Stomach (tissue), 9 donors: ENCODE results near the gene RPL10A. TPM values are rescaled to one million over a fixed set of nuclear protein-coding genes. Genes with fewer than 3 reads are reported as not detected.
A peak's percentile ranks its signal among the peaks of the same experiment; 100 is the strongest.

Experiments used
- DNase-seq, 2 donors: peaks; one replicate each; pipeline versions ENCODE4 v3.0.0 to v3.0.0-alpha.2; 2013 to 2019
- H3K27ac ChIP-seq, 5 donors: fragments of 200-600 bp in 4 of 5; sonication (generic) in 4 of 5; one replicate each; pipeline ENCODE4 v1.5.1; 2013 to 2019; ENCODE audit warnings: mild to moderate bottlenecking in 1 of 5, moderate library complexity in 1 of 5
- H3K27me3 ChIP-seq, 3 donors: fragments of 200-600 bp; sonication (generic); one replicate each; pipeline ENCODE4 v1.5.1; 2017 to 2019; ENCODE audit warnings: mixed run types in 1 of 3
- H3K36me3 ChIP-seq, 4 donors: fragments of 200-600 bp; sonication (generic); 1 replicate in 3 of 4; 2 replicates in 1 of 4; pipeline ENCODE4 v1.5.1; 2016 to 2019
- H3K4me1 ChIP-seq, 4 donors: fragments of 200-600 bp; sonication (generic); one replicate each; pipeline ENCODE4 v1.5.1; 2016 to 2019
- H3K4me3 ChIP-seq, 4 donors: fragments of 200-600 bp; sonication (generic) in 3 of 4; one replicate each; pipeline ENCODE4 v1.5.1; 2016 to 2019; ENCODE audit warnings: mild to moderate bottlenecking in 1 of 4
- H3K9me3 ChIP-seq, 4 donors: fragments of 200-600 bp; sonication (generic); one replicate each; pipeline ENCODE4 v1.5.1; 2016 to 2019
- EP300 ChIP-seq: sonication (generic); formaldehyde crosslinking; IDR thresholded peaks from one replicate; pipeline ENCODE4 v1.6.1; 2017; ENCODE audit warnings: antibody characterized with exemption
- POLR2A ChIP-seq, 4 donors: fragments of 450-650 bp; IDR thresholded peaks; one replicate each; pipeline ENCODE4 v1.6.1; 2016; ENCODE audit warnings: antibody characterized with exemption in 4 of 4, control low read depth in 2 of 4, mild to moderate bottlenecking in 1 of 4, moderate library complexity in 1 of 4
- POLR2AphosphoS5 ChIP-seq, 3 donors: sonication (generic); formaldehyde crosslinking; IDR thresholded peaks; one replicate each; pipeline ENCODE4 v1.6.1; 2016; ENCODE audit warnings: antibody characterized with exemption in 3 of 3
- WGBS, 5 donors: extraction: QIAGEN DNeasy Blood & Tissue Kit in 3 of 5; methylation state at CpG; one replicate each; pipeline versions ENCODE4 v1.1.5 to v1.1.7; 2013 to 2018; 5-methylcytosine and 5-hydroxymethylcytosine counted together
- intact Hi-C: fragments of 100-400 bp; cut with DNase I; formaldehyde crosslinking; loops from one replicate; pipeline ENCODE4 v1.15.1; 2023; ENCODE audit warnings: low total_unique reads
- polyA plus RNA-seq, 3 donors: library from polyadenylated mRNA; stranded (reverse); fragments of 200-250 nt; gene quantifications; one replicate each; pipeline ENCODE4 v1.2.3, GENCODE V29; 2013
- total RNA-seq, 5 donors: library from RNA; depleted of rRNA; stranded (reverse); fragments of >200 nt; gene quantifications; one replicate each; pipeline versions ENCODE4 v1.1.0 to v1.2.3, GENCODE V29; 2014 to 2016
- TF ChIP-seq, protein P1 (sequence below), 7 experiments: fragments of 450-650 bp in 4 of 7; fragments of 200-600 bp in 3 of 7; sonication (generic) in 3 of 7; IDR thresholded peaks; one replicate each; pipeline ENCODE4 v1.5.1; 2016 to 2019; ENCODE audit warnings: antibody characterized with exemption in 7 of 7, control low read depth in 2 of 7, mild to moderate bottlenecking in 1 of 7
- donor health status: healthy with polysubstance abuse.
- donor health status: Bipolar disorder and iron deficiency.
- donor health status: healthy.

RPL10A gene
- total and polyA plus RNA-seq, 8 donors: 584 to 2,710 (median 1,962) TPM

DNA sequence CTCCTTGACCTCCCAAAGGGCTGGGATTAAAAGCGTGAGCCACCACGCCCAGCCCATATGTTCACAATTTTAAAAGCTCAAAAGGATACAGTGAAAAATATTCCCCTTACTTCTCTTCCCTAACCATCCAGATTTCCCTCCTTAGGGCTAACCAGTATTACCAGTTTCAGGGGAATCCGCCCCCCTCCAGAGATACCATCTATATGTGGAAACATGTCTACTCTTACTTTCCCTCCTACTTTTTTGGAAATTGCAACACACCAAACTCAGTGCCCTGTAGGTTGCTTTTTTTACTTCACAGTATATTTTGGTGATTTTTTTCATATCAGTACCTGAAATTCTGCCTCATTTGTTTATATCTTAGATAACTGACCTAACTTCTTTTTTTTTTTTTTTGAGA lies 6.9 kb upstream of the RPL10A start:
- no peak for TF ChIP-seq POLR2A (IDR thresholded peaks at IDR 0.05)
- no peak for TF ChIP-seq POLR2AphosphoS5 (IDR thresholded peaks at IDR 0.05)
- TF ChIP-seq, protein P1, sequence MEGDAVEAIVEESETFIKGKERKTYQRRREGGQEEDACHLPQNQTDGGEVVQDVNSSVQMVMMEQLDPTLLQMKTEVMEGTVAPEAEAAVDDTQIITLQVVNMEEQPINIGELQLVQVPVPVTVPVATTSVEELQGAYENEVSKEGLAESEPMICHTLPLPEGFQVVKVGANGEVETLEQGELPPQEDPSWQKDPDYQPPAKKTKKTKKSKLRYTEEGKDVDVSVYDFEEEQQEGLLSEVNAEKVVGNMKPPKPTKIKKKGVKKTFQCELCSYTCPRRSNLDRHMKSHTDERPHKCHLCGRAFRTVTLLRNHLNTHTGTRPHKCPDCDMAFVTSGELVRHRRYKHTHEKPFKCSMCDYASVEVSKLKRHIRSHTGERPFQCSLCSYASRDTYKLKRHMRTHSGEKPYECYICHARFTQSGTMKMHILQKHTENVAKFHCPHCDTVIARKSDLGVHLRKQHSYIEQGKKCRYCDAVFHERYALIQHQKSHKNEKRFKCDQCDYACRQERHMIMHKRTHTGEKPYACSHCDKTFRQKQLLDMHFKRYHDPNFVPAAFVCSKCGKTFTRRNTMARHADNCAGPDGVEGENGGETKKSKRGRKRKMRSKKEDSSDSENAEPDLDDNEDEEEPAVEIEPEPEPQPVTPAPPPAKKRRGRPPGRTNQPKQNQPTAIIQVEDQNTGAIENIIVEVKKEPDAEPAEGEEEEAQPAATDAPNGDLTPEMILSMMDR (IDR thresholded peaks at IDR 0.05): no peak
- no peak for TF ChIP-seq EP300
- Histone ChIP-seq H3K27ac (no peak overlapping the region), H3K9me3 (no peaks in the 10 kb centered on the region), H3K4me1 (no peaks in the 10 kb centered on the region), H3K36me3 (peaks cover 3 to 75% (median 49%) of the 10 kb centered on the region in 4 donors), H3K27me3 (no peaks in the 10 kb centered on the region), H3K4me3 (no peak overlapping the region)
- no peak for DNase-seq
- WGBS, 5 donors: 52 to 91% (median 84%) methylated on average over 3 of the region's 3 CpGs
- intact Hi-C loops: no loop called here

DNA sequence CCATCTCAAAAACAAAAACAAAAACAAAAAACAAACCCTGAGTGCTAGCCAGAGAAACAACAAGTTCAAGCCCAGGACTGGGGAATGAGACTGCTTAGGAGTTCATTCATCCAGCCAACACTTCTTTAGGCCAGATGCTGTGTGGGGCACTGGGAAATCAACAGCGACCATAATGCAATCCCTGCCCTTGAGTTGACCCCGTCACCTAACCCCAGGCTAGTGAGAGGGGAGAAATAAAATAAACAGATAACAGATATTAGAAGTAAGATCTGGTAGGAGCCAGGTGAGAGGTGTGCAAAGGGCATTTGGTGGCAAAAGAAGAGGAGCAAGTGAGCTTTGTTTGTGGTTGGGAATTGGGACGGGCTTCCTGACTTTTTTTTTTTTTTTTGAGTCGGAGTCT lies 4.9 kb upstream of the RPL10A start:
- no peak for TF ChIP-seq POLR2AphosphoS5 (IDR thresholded peaks at IDR 0.05)
- intact Hi-C loops: no loop called here
- no peaks in the 10 kb centered on the region for H3K9me3 ChIP-seq
- no peaks in the 10 kb centered on the region for H3K27me3 ChIP-seq
- no peak for DNase-seq
- H3K27ac ChIP-seq: no peak overlapping the region
- H3K4me3 ChIP-seq: no peak overlapping the region
- H3K36me3 ChIP-seq: peaks cover 3 to 57% (median 35%) of the 10 kb centered on the region in 4 donors
- H3K4me1 ChIP-seq: peaks cover 0 to 9% (median 6%) of the 10 kb centered on the region in 4 donors
- WGBS, 5 donors: 75 to 81% (median 77%) methylated on average over 4 of the region's 4 CpGs

DNA sequence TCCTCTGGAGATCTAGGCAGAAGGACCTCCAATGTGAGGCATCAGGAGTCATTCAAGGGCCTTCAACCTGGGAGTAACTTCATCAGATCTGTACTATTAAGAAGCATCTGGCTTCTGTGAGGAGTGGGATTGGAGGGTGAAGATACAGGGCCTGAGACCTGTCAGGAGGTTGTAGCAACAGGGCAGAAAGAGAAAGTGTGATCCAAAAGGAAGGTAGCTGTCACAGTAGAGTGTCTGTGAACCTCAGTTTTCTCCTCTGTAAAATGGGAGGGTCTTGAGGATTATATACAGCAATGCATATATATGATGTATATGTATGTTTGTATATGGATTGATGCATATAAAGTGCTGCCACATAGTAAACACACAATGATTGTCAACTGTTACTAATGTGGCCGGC lies 2.6 kb upstream of the RPL10A start:
- Histone ChIP-seq H3K4me3 (no peak overlapping the region), H3K27me3 (no peaks in the 10 kb centered on the region), H3K36me3 (peaks cover 8 to 45% (median 32%) of the 10 kb centered on the region in 4 donors), H3K27ac (no peak overlapping the region), H3K4me1 (peaks cover 15 to 27% (median 21%) of the 10 kb centered on the region in 4 donors), H3K9me3 (no peaks in the 10 kb centered on the region)
- intact Hi-C loops: no loop called here
- DNase-seq: no peak
- TF ChIP-seq POLR2AphosphoS5 (IDR thresholded peaks at IDR 0.05) (no peak), EP300 (no peak), POLR2A (IDR thresholded peaks at IDR 0.05) (no peak)
- TF ChIP-seq, protein P1 (IDR thresholded peaks at IDR 0.05): no peak
- WGBS, 5 donors: 88 to 100% (median 95%) methylated on average over 1 of the region's 1 CpG

DNA sequence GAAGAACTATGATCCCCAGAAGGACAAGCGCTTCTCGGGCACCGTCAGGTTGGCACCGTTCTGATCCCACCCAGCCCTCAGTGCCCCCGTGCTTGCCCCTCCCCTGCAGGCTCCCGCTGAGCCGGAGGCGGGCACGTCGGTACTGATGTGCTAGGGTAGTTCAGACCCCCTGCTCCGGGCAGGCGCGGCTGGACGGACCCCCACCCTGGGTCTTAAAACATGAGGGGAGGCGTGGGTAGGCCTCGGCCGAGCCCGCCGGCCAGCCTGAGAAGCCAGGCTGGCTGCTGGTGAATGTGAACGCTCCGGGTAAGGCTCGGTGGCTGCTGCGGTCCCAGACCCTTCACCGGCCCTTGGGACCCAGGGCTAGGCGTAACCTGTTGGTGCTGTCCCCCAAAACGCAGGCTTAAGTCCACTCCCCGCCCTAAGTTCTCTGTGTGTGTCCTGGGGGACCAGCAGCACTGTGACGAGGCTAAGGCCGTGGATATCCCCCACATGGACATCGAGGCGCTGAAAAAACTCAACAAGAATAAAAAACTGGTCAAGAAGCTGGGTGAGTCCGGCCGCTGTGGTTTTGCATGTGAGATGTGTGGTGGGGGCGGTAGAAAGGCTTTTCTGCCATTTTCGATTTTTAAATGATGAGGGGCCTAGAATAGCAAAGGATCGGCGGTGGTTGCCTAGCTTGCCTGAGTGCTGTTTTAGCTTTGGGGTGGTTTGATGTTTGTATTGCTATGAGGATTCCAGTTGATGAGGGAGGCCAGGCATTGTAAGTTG lies 964 bp downstream of the RPL10A start:
- H3K36me3 ChIP-seq: peaks cover 23 to 57% (median 49%) of the 10 kb centered on the region in 4 donors
- H3K27me3 ChIP-seq: no peaks in the 10 kb centered on the region
- no peaks in the 10 kb centered on the region for H3K9me3 ChIP-seq
- H3K4me1 ChIP-seq: peaks cover 20 to 54% (median 39%) of the 10 kb centered on the region in 4 donors
- TF ChIP-seq EP300 (no peak), POLR2AphosphoS5 (IDR thresholded peaks at IDR 0.05) (no peak), POLR2A (IDR thresholded peaks at IDR 0.05) (no peak)
- TF ChIP-seq, protein P1 (IDR thresholded peaks at IDR 0.05): no peak
- H3K27ac ChIP-seq: peak overlapping the region; percentile 90 to 95 (median 92)
- DNase-seq: no peak
- H3K4me3 ChIP-seq: peak overlapping the region; percentile 77 to 92 (median 87)
- 1 to 6% (median 2%) methylated on average over 18 to 37 of the region's 37 CpGs for WGBS, 5 donors
- intact Hi-C loops: no loop called here
